ENCODE data around the gene METRN. TPM values are rescaled to one million over a fixed set of nuclear protein-coding genes. Genes with fewer than 3 reads are reported as not detected.
"Not testable (repeated sequence)": the region's sequence is repeated elsewhere in the genome, so short reads cannot be mapped to it uniquely, and the experiment has no call there.

The METRN gene
- total and polyA plus RNA-seq, 10 donors = 7.2 to 31.9 (median 14.6) TPM

DNA sequence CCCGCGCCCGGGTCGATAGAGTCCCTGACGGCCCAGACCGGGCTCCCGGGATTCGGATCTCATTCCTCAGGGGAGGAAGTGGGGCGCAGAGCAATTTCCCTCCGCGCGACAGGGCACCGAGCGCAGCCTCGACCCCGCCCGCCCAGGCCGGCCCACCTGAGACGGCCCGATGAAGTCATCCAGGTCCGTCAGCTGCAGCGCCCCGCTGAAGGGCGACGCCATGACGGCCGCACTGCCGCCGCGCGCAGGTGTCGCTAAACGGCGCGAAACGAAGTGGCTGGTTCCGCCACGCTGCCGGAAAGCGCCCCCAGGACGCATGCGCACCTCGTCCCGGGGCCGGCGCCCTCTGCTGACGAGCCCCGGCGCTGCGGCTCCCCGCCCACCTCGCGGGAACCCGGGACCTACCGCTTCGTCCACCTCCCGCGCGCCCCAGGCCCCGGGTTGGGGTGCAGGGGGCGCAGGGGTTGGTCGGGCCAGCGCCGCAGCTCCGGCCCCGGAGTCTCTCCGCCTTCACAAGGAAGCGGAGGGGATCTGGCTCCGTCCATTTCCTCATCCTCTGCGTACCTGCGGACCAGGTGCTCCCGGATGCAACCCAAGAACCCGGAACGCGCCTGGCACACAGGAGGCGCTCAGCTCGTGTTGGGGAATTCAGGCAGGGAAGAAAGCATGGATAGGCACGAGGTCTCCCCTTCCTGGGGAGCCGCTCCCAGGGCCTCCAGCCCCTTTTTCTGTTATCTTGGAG lies 26.0 kb downstream of the METRN start, which contains the start of gene CIAO3:
TSS of gene CIAO3 (minus strand) at position 234 of the 742 bp plus-strand sequence. CDS start at position 222, 12 bp downstream.
- Histone ChIP-seq H3K9me3 (no peaks in the 10 kb centered on the region), H3K4me1 (peaks cover 14 to 50% (median 24%) of the 10 kb centered on the region in 6 donors), H3K27me3 (replicated peaks in 1 of 7) (peaks cover 0 to 24% (median 0%) of the 10 kb centered on the region in 7 donors), H3K4me3 (peak within 1 kb of the TSS; percentile 81 to 97 (median 91)), H3K27ac (peak within 1 kb of the TSS in 7 of 8 donors; percentile 67 to 89 (median 78)), H3K36me3 (peaks cover 0 to 37% (median 22%) of the 10 kb centered on the region in 6 donors)
- TF ChIP-seq, protein P1, sequence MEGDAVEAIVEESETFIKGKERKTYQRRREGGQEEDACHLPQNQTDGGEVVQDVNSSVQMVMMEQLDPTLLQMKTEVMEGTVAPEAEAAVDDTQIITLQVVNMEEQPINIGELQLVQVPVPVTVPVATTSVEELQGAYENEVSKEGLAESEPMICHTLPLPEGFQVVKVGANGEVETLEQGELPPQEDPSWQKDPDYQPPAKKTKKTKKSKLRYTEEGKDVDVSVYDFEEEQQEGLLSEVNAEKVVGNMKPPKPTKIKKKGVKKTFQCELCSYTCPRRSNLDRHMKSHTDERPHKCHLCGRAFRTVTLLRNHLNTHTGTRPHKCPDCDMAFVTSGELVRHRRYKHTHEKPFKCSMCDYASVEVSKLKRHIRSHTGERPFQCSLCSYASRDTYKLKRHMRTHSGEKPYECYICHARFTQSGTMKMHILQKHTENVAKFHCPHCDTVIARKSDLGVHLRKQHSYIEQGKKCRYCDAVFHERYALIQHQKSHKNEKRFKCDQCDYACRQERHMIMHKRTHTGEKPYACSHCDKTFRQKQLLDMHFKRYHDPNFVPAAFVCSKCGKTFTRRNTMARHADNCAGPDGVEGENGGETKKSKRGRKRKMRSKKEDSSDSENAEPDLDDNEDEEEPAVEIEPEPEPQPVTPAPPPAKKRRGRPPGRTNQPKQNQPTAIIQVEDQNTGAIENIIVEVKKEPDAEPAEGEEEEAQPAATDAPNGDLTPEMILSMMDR (IDR thresholded peaks at IDR 0.05 in 8 of 11, conservative IDR thresholded peaks at IDR 0.05 in 3 of 11) = peak; percentile 92 to 99 (median 98)
- TF ChIP-seq POLR2A (IDR thresholded peaks at IDR 0.05) = peak in 1 of 3 donors; percentile 60
- peak; percentile 99 to 100 (median 100) for TF ChIP-seq POLR2AphosphoS5 (IDR thresholded peaks at IDR 0.05)
- intact Hi-C loops (cut with DNase I; ENCODE audit: low total_unique reads) = no loop called here
- 0 to 1% (median 1%) methylated on average over 8 to 79 of the region's 79 CpGs for WGBS, 5 donors
- DNase-seq = peak; percentile 97

DNA sequence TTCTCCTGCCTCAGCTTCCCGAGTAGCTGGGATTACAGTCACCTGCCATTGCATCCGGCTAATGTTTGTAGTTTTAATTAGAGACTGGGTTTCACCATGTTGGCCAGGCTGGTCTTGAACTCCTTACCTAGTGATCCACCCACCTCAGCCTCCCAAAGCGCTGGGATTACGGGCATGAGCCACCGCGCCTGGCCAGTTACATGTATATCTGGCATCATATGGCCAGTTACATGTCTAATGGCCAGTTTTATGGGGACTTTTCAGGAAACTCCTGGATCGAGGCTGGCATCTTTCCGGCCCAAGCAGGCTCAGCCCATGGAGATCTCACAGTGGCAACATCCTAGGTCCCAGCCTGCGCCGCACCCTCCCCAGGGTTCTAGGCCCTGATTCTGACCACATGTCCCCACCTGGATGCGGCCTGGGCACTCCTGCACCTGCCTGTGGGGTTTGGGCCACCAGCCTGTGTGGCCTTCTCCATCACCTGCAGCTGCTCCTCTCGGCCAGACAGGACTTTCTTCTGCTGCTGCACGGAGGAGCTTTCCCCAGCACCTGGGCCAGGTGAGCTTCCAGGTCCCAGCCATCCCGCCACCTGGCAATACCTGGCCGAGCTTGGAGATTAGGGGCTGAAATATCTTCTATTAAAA lies 27.2 kb downstream of the METRN start:
- no peak for TF ChIP-seq POLR2A (IDR thresholded peaks at IDR 0.05)
- TF ChIP-seq, protein P1 (IDR thresholded peaks at IDR 0.05 in 8 of 11, conservative IDR thresholded peaks at IDR 0.05 in 3 of 11) = no peak
- TF ChIP-seq POLR2AphosphoS5 (IDR thresholded peaks at IDR 0.05) = no peak
- 90 to 99% (median 91%) methylated on average over 9 to 15 of the region's 15 CpGs for WGBS, 5 donors
- DNase-seq = peak; percentile 71
- intact Hi-C loops (cut with DNase I; ENCODE audit: low total_unique reads) = no loop called here
- no peak overlapping the region for H3K4me3 ChIP-seq
- no peak overlapping the region for H3K27ac ChIP-seq
- no peaks in the 10 kb centered on the region for H3K9me3 ChIP-seq
- peaks cover 0 to 24% (median 0%) of the 10 kb centered on the region in 7 donors for H3K27me3 ChIP-seq (replicated peaks in 1 of 7)
- H3K36me3 ChIP-seq = peaks cover 0 to 25% (median 10%) of the 10 kb centered on the region in 6 donors
- peaks cover 14 to 43% (median 24%) of the 10 kb centered on the region in 6 donors for H3K4me1 ChIP-seq

DNA sequence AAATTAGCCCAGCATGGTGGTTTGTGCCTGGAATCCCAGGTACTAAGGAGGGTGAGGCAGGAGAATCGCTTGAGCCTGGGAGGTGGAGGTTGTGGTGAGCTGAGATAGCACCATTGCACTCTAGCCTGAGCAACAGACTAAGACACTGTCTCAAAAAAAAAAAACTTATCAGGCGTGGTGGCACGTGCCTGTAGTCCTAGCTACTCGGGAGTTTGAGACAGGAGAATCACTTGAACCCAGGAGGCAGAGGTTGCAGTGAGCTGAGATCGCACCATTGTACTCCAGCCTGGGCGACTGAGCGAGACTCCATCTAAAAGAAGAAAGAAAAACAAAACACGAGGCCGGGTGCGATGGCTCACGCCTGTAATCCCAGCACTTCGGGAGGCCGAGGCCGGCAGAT lies 28.0 kb downstream of the METRN start:
- H3K27ac ChIP-seq; intact Hi-C loops (cut with DNase I; ENCODE audit: low total_unique reads); DNase-seq; H3K4me3 ChIP-seq; H3K9me3 ChIP-seq: not testable (repeated sequence)
- H3K4me1 ChIP-seq = peaks cover 14 to 36% (median 23%) of the 10 kb centered on the region in 6 donors
- WGBS, 5 donors = 84 to 91% (median 89%) methylated on average over 14 of the region's 14 CpGs
- H3K27me3 ChIP-seq (replicated peaks in 1 of 7) = peaks cover 0 to 24% (median 0%) of the 10 kb centered on the region in 7 donors
- H3K36me3 ChIP-seq = peaks cover 0 to 18% (median 2%) of the 10 kb centered on the region in 6 donors

DNA sequence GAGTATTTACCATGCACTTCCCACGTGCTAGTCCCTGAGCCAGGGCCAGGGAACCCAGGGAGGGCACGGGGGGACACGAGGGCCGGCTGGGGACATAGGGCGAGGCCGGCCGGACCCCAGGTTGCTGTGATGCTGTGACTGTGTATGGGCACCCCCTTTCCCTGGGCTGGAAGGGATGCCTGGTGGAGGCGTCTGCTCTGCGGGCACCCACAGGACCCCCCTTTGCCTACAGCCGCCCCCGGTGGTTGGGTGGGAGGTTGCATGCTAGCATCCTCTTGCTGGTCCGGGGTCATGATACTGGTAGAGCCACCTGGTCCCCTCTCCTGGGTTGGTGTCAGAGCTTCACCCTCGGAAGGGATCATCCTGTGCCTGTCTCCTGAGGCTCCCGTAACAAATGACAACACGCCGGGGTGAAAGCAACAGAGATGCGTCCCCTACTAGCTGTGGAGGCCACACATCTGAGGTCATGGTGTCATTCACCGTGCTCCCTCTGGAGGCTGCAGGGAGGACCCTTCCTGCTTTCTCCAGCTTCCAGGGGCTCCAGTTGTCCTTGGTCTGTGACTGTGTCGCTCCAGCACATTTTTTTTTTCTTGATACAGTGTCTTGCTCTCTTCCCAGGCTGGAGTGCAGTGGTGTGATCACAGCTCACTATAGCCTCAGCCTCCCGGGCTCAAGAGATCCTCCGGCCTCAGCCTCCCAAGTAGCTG lies 29.0 kb downstream of the METRN start:
- Histone ChIP-seq H3K36me3 (peaks cover 0 to 7% (median 0%) of the 10 kb centered on the region in 6 donors), H3K27ac (no peak overlapping the region), H3K4me3 (no peak overlapping the region), H3K27me3 (replicated peaks in 1 of 7) (peaks cover 0 to 24% (median 0%) of the 10 kb centered on the region in 7 donors), H3K9me3 (no peaks in the 10 kb centered on the region), H3K4me1 (peaks cover 14 to 26% (median 22%) of the 10 kb centered on the region in 6 donors)
- WGBS, 5 donors = 79 to 89% (median 85%) methylated on average over 17 to 21 of the region's 21 CpGs
- intact Hi-C loops (cut with DNase I; ENCODE audit: low total_unique reads) = no loop called here
- DNase-seq = peak; percentile 75
- TF ChIP-seq POLR2AphosphoS5 (IDR thresholded peaks at IDR 0.05) (no peak), POLR2A (IDR thresholded peaks at IDR 0.05) (no peak)
- TF ChIP-seq, protein P1 (IDR thresholded peaks at IDR 0.05 in 8 of 11, conservative IDR thresholded peaks at IDR 0.05 in 3 of 11) = no peak

Measured in spleen (tissue), 11 donors.